Measurements from ENCODE around the gene TMEM53. TPM values are rescaled to one million over a fixed set of nuclear protein-coding genes. Genes with fewer than 3 reads are reported as not detected.
A peak's percentile ranks its signal among the peaks of the same experiment; 100 is the strongest.

Gene TMEM53
- total RNA-seq, 2 donors from 2014 or later: 26.4 to 29.6 TPM

GRCh38 chr1:44719318-44719717 lies 45.0 kb upstream of the TMEM53 start:
- Histone ChIP-seq H3K27me3 (no peaks in the 10 kb centered on the region), H3K4me3 (no peak overlapping the region), H3K9ac (ENCODE audit: low read depth in 2 of 2, low read length in 2 of 2) (no peak overlapping the region), H3K36me3 (no peaks in the 10 kb centered on the region), H3K27ac (no peak overlapping the region), H3K9me3 (no peaks in the 10 kb centered on the region), H3K4me1 (no peaks in the 10 kb centered on the region)
- no peak for TF ChIP-seq CTCF (IDR thresholded peaks at IDR 0.05)
- intact Hi-C loops (cut with DNase I): no loop called here
- no peak for DNase-seq

GRCh38 chr1:44718091-44718490 lies 43.8 kb upstream of the TMEM53 start:
- Histone ChIP-seq H3K27ac (no peak overlapping the region), H3K4me3 (no peak overlapping the region), H3K9me3 (no peaks in the 10 kb centered on the region), H3K4me1 (no peaks in the 10 kb centered on the region), H3K27me3 (no peaks in the 10 kb centered on the region), H3K36me3 (no peaks in the 10 kb centered on the region), H3K9ac (ENCODE audit: low read depth in 2 of 2, low read length in 2 of 2) (no peak overlapping the region)
- no peak for DNase-seq
- intact Hi-C loops (cut with DNase I): no loop called here
- no peak for TF ChIP-seq CTCF (IDR thresholded peaks at IDR 0.05)

- intact Hi-C loops (cut with DNase I): no loop called here
- Histone ChIP-seq H3K9ac (ENCODE audit: low read depth in 2 of 2, low read length in 2 of 2) (no peak overlapping the region), H3K27ac (no peak overlapping the region), H3K4me3 (no peak overlapping the region), H3K9me3 (no peaks in the 10 kb centered on the region), H3K36me3 (no peaks in the 10 kb centered on the region), H3K4me1 (no peaks in the 10 kb centered on the region), H3K27me3 (no peaks in the 10 kb centered on the region)
- TF ChIP-seq CTCF (IDR thresholded peaks at IDR 0.05): no peak
- no peak for DNase-seq
These were observed 43.4 kb upstream of the TMEM53 start for GRCh38 chr1:44717653-44718052.

GRCh38 chr1:44717156-44717555 lies 42.9 kb upstream of the TMEM53 start:
- no peak overlapping the region for H3K4me3 ChIP-seq
- H3K36me3 ChIP-seq: no peaks in the 10 kb centered on the region
- H3K9ac ChIP-seq (ENCODE audit: low read depth in 2 of 2, low read length in 2 of 2): no peak overlapping the region
- H3K27me3 ChIP-seq: no peaks in the 10 kb centered on the region
- H3K27ac ChIP-seq: no peak overlapping the region
- intact Hi-C loops (cut with DNase I): no loop called here
- H3K4me1 ChIP-seq: no peaks in the 10 kb centered on the region
- no peaks in the 10 kb centered on the region for H3K9me3 ChIP-seq
- TF ChIP-seq CTCF (IDR thresholded peaks at IDR 0.05): no peak
- no peak for DNase-seq

- H3K4me1 ChIP-seq: no peaks in the 10 kb centered on the region
- H3K27me3 ChIP-seq: no peaks in the 10 kb centered on the region
- H3K9ac ChIP-seq (ENCODE audit: low read depth in 2 of 2, low read length in 2 of 2): peak overlapping the region in 1 of 2 donors; percentile 16
- intact Hi-C loops (cut with DNase I): no loop called here
- no peaks in the 10 kb centered on the region for H3K9me3 ChIP-seq
- no peaks in the 10 kb centered on the region for H3K36me3 ChIP-seq
- peak; percentile 73 for DNase-seq
- TF ChIP-seq CTCF (IDR thresholded peaks at IDR 0.05): peak; percentile 94
- no peak overlapping the region for H3K4me3 ChIP-seq
- no peak overlapping the region for H3K27ac ChIP-seq
These were observed 40.8 kb upstream of the TMEM53 start for GRCh38 chr1:44714944-44715571.
